RWPE1 (cell line): ENCODE data around the gene ATP9A.
"Not testable (repeated sequence)": the region's sequence is repeated elsewhere in the genome, so short reads cannot be mapped to it uniquely, and the experiment has no call there.

Source experiments
- CTCF ChIA-PET: fragments of 350-600 bp; sonication (Branson Sonifier 250); formaldehyde crosslinking; extraction: SDS; loops from one replicate; lab custom pipeline; 2021; lab: Yijun Ruan, JAX
- POLR2A ChIA-PET: fragments of 400-600 bp; formaldehyde crosslinking; extraction: SDS; loops from one replicate; lab custom pipeline; 2020; ENCODE audit warnings: antibody characterized with exemption; ENCODE audit not compliant: low non-redundant PET; lab: Yijun Ruan, JAX
- DNase-seq: peaks from one replicate; pipeline ENCODE4 v3.0.0; 2012; ENCODE audit warnings: low spot score
- H3K27ac ChIP-seq: fragments of 450-650 bp; 2 replicates; pipeline ENCODE4 v1.5.1; 2017
- TF ChIP-seq, protein P1 (sequence below): fragments of 450-650 bp; conservative IDR thresholded peaks from 2 replicates; pipeline ENCODE4 v1.5.1; 2017; ENCODE audit warnings: low read depth, mild to moderate bottlenecking

Gene ATP9A

DNA sequence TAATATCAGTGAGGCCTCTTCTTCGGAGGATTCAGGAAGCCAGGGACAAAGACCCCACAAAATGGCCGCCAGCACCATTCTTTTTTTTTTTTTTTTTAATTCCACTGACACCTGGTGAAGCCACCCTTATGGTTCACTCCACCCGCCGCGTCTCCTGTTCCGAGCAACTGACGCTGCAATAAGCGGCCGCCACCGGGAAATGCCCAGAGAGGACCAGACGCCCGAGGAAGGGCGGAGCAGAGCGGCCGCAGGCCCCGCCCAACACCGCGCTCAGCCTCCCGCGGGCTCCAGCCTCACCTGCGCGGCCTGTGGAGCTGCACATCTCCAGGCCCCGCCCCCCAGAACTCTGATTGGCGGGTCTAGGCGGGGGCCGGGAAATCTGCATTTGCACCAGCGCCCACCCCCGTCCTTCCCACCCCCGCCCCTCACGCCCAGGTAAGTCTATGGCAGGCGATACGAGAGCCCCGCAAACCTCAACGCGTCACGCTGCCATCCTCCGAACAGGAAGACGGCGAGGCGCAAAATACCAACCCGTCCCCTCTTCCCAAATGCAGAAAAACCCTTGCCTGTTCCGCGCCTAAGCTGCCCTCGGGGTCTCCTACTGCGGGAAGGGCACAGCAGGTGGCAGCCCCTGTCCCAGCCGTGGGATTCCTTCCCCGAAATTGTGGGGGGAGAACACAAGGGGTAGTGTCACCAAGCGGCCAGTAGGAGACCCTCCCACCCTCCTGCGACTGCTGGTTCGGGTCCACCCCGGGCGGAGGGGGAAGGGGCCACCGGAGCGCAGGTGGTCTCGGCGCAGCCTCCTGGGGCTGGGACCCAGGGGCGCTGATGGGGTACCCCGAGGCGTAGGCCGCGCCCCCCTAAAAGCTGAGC, 960 bp downstream of the ATP9A start:
- peak; percentile 87 for DNase-seq
- H3K27ac ChIP-seq = peak overlapping the region; percentile 10; the same call in 1 of the 2 replicates
- TF ChIP-seq, protein P1, sequence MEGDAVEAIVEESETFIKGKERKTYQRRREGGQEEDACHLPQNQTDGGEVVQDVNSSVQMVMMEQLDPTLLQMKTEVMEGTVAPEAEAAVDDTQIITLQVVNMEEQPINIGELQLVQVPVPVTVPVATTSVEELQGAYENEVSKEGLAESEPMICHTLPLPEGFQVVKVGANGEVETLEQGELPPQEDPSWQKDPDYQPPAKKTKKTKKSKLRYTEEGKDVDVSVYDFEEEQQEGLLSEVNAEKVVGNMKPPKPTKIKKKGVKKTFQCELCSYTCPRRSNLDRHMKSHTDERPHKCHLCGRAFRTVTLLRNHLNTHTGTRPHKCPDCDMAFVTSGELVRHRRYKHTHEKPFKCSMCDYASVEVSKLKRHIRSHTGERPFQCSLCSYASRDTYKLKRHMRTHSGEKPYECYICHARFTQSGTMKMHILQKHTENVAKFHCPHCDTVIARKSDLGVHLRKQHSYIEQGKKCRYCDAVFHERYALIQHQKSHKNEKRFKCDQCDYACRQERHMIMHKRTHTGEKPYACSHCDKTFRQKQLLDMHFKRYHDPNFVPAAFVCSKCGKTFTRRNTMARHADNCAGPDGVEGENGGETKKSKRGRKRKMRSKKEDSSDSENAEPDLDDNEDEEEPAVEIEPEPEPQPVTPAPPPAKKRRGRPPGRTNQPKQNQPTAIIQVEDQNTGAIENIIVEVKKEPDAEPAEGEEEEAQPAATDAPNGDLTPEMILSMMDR = peak; percentile 31
- POLR2A ChIA-PET = interaction anchor here (0.7 kb wide), 1 partner anchor 1206 kb away, joined by 3 read pairs; no protein-coding TSS in a partner anchor
- CTCF ChIA-PET = interaction anchor here (0.6 to 2.0 kb wide), 10 partner anchors 9 to 1798 kb away, joined by 3 to 7 read pairs (median 3); no protein-coding TSS in a partner anchor

DNA sequence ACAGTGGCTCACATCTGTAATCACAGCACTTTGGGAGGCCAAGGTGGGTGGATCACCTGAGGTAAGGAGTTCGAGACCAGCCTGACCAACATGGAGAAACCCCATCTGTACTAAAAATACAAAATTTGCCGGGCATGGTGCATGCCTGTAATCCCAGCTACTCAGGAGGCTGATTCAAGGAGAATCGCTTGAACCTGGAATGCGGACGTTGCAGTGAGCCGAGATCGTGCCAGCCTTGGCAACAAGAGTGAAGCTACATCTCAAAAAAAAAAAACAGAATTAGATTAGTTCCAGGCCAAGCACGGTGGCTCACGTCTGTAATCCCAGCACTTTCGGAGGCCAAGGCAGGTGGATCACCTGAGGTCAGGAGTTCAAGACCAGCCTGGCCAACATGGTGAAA, 2.8 kb downstream of the ATP9A start:
- H3K27ac ChIP-seq, DNase-seq, POLR2A ChIA-PET: not testable (repeated sequence)
- CTCF ChIA-PET = interaction anchor here (0.6 to 2.0 kb wide), 2 partner anchors 79 to 319 kb away, joined by 4 to 8 read pairs; no protein-coding TSS in a partner anchor

DNA sequence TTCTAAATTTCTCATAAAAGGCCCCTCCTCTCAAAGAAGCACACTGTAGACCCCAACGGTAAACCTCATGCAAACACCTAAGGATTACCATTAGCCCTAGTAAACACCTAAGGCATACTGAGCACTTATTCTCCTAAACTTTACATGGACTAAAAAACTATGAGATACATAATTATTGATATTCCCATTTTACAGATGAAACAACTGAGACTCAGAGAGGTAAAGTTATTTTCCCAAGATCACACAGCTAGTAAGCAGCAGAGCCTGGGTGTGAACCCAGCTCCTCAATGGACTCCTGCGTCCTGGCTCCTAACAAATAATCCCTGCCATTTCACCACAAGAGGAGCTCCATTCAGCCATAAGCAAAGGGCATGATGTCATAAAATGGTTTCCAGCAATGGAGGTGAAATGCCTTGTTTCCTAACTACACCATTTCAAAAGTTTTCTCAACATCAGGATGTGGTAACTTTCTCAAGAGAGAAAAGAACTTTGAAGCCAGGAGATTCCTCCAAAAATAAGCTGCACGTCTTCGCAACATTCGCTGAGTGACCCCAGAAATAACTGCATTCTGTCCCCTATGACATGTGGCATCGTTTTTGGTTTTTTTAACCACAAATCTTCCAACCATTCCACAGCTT, 4.1 kb downstream of the ATP9A start:
- no peak for DNase-seq
- TF ChIP-seq, protein P1 = no peak
- H3K27ac ChIP-seq = no peak overlapping the region
- ChIA-PET CTCF (interaction anchor here (0.6 to 1.0 kb wide), 3 partner anchors 46 to 67 kb away, joined by 3 to 5 read pairs (median 4); no protein-coding TSS in a partner anchor), POLR2A (interaction anchor here (0.6 kb wide), 1 partner anchor 69 kb away, joined by 4 read pairs; no protein-coding TSS in a partner anchor)

DNA sequence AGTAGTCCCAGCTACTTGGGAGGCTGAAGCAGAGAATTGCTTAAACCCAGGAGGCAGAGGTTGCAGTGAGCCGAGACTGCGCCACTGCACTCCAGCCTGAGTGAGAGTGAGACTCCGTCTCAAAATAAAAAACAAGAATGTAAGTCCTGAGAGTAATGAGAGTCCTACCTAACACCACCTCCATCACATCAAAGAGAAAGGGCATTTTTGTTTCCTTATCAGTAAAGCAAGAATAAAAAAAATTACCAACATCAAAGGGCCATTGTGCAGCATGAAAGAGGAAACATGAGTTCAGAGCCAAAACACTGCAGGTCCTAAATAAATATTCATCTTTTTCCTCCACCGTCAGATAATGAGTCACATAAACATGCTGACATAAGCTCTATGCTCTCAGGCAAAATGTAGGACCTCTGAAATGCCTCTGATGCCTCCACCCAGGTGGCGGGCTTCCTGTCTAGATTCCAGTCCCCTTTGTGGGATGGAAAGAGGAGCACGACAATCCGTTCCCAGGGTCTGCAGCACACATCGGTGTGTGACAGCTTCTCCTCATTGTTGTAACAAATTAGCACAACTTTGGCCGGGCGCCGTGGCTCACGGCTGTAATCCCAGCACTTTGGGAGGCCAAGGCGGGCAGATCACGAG, 7.2 kb downstream of the ATP9A start:
- TF ChIP-seq, protein P1 = no peak
- DNase-seq = no peak
- no peak overlapping the region for H3K27ac ChIP-seq
- POLR2A ChIA-PET = no interaction called here
- CTCF ChIA-PET = interaction anchor here (0.6 to 0.7 kb wide), 2 partner anchors 151 to 454 kb away, joined by 3 read pairs; no protein-coding TSS in a partner anchor

DNA sequence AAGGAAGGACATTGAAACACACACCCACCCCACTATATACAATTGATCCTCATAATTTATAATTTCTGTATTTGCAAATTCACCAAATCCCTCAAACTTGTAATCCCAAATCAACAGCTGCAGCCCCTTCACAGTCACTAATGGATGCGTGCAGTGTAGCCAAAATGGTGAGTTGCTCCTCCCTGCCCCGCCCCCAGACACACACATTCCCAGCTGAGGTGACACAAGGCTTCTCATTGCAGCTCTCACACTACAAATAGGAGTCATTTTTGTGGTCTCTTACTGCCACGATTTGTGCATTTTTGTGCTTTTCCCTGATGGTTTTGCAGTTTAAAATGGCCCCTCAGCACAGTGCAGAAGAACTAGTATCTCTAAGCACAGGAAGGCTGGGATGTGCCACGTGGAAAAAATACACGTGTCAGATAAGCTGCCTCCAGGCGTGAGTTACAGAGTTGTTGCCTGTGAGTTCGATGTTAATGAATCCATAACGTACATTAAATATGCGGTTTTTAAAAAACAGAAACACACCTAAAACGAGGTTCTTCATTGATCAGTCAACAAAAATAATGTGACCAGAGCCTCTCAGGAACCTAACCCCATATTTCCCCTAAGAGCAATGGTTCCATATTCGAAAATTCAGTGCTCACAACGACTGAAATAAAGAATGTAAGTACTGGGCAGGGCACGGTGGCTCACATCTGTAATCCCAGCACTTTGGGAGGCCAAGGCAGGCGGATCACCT, 8.2 kb downstream of the ATP9A start:
- ChIA-PET CTCF (interaction anchor here (1.0 kb wide), 1 partner anchor 40 kb away, joined by 3 read pairs; no protein-coding TSS in a partner anchor), POLR2A (no interaction called here)

DNA sequence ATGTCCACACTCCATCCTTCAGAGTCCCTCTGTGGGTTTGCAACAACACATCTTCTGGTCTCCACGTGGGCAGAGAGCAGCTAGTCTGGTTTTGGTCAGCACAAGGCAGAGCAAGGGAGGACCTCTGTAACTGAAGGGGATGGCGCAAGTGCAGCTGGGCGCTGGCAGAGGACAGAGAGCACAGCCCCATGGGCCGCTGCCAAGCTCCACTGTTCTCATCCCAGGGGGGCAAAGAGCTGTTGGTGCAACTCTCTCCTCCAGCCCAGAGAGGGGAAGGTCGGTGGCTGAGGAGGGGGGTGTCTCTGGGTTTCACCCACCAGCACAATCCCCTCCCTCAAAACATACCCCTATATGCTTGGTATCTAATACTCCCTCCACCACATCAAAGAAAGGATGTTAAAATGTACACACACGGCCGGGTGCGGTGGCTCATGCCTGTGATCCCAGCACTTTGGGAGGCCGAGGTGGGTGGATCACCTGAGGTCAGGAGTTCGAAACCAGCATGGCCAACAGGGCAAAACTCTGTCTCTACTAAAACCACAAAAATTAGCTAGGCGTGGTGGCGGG, 9.1 kb downstream of the ATP9A start:
- no peak overlapping the region for H3K27ac ChIP-seq
- TF ChIP-seq, protein P1 = no peak
- no peak for DNase-seq
- POLR2A ChIA-PET = no interaction called here
- CTCF ChIA-PET = interaction anchor here (0.5 to 1.0 kb wide), 3 partner anchors 41 to 64 kb away, joined by 3 to 4 read pairs (median 3); no protein-coding TSS in a partner anchor

More for the DNA sequence above, 8.2 kb downstream of the ATP9A start:
- no peak overlapping the region for H3K27ac ChIP-seq
- TF ChIP-seq, protein P1 = no peak
- DNase-seq = no peak
